Activated gamma-delta T cell treated with anti-CD3 and anti-CD28 coated beads, Interleukin-2, amount 50 U/mL, for 16 hours (primary cell): ENCODE data around the gene PRCD.

Experiments
- DNase-seq: peaks from one replicate; pipeline ENCODE4 v3.0.0-alpha.2; 2020; ENCODE audit warnings: low read depth

Gene PRCD

GRCh38 chr17:76540381-76541300, 797 bp downstream of the PRCD start:
- no peak for DNase-seq

- DNase-seq = no peak
These were observed 2.1 kb downstream of the PRCD start for GRCh38 chr17:76541739-76542454.

- DNase-seq = no peak
These were observed 2.7 kb downstream of the PRCD start for GRCh38 chr17:76542566-76542971.

- DNase-seq = no peak
These were observed 3.1 kb downstream of the PRCD start for GRCh38 chr17:76542984-76543383.

- no peak for DNase-seq
These were observed 3.6 kb downstream of the PRCD start for GRCh38 chr17:76543482-76543825.

- DNase-seq = no peak
These were observed 4.1 kb downstream of the PRCD start for GRCh38 chr17:76543826-76544545.

GRCh38 chr17:76544546-76545365, 4.9 kb downstream of the PRCD start:
- no peak for DNase-seq

GRCh38 chr17:76545918-76546555, 6.2 kb downstream of the PRCD start:
- DNase-seq = no peak

- DNase-seq = no peak
These were observed 6.8 kb downstream of the PRCD start for GRCh38 chr17:76546556-76547182.

- peak; percentile 49 for DNase-seq
These were observed 7.4 kb downstream of the PRCD start for GRCh38 chr17:76547183-76547641.

- DNase-seq = no peak
These were observed 7.9 kb downstream of the PRCD start for GRCh38 chr17:76547642-76548202.

GRCh38 chr17:76548378-76549214, 8.8 kb downstream of the PRCD start:
- no peak for DNase-seq

- no peak for DNase-seq
These were observed 9.3 kb downstream of the PRCD start for GRCh38 chr17:76549215-76549518.

GRCh38 chr17:76549539-76549938, 9.7 kb downstream of the PRCD start:
- DNase-seq = no peak

- DNase-seq = no peak
These were observed 11.1 kb downstream of the PRCD start for GRCh38 chr17:76550712-76551615.

GRCh38 chr17:76551685-76552084, 11.8 kb downstream of the PRCD start:
- no peak for DNase-seq

GRCh38 chr17:76553178-76553908, 13.5 kb downstream of the PRCD start:
- DNase-seq = no peak

- no peak for DNase-seq
These were observed 14.3 kb downstream of the PRCD start for GRCh38 chr17:76554131-76554530.
